Stimulated activated naive CD8-positive, alpha-beta T cell treated with anti-CD3 and anti-CD28 coated beads, Interleukin-15, Interleukin-2, amounts not matched to agents 100 ng/mL and 50 ng/mL, for 24 hours (primary cell): ENCODE results near the gene SLC43A3.

ENCODE experiments used
- H3K27ac Mint-ChIP-seq: one replicate; pipeline ENCODE4 v1.8.0; 2021; ENCODE audit warnings: mild to moderate bottlenecking, mixed read lengths
- H3K27me3 Mint-ChIP-seq: one replicate; pipeline ENCODE4 v1.8.0; 2021; ENCODE audit warnings: mixed read lengths
- H3K36me3 Mint-ChIP-seq: one replicate; pipeline ENCODE4 v1.8.0; 2021; ENCODE audit warnings: low read depth, mixed read lengths
- H3K4me1 Mint-ChIP-seq: one replicate; pipeline ENCODE4 v1.8.0; 2021; ENCODE audit warnings: low read depth, mixed read lengths
- H3K4me3 Mint-ChIP-seq: one replicate; pipeline ENCODE4 v1.8.0; 2021; ENCODE audit warnings: mild to moderate bottlenecking, mixed read lengths
- H3K9me3 Mint-ChIP-seq: one replicate; pipeline ENCODE4 v1.8.0; 2021; ENCODE audit warnings: mixed read lengths

SLC43A3 gene

DNA sequence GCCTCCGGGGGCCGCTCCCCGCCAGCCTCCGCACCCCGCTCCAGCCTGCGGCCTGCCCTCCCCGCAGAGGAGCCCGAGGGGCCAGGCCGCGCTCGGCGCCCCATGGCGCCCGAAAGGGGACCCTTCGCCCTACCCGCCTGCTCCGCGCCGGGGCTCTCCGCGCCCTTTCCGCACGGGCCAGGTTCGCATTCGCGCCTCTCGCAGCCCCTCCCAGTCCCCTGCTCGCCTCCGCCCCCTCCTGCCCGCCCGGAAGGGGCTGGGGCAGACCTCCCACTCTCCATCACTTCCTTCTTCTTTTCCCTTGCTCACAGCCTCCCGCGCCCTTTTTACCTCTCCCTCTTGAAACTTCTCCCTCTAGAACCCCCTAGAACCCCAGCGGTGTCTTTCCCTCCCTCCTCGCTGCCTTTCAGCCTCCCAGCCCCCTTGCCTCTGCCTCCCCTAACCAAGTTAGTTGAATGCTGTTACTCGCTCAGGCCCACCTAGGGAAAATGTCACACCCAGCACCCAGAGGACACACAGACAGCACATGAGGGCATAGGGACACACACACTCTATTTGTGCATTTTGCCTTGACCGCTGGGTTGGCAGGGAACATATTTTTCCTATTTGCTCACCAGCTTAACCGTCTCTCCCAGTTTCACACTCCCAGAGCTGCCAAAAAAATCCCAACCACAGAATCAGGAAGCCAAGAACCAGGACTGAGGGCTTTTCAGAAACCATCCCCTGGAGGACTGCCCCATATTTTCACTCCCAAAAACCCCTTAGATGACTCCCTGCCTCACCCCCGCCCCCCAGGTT is at the start of gene SLC43A3:
Gene SLC43A3, minus strand, starts transcription at position 193 of the 798 bp plus-strand sequence. CDS start 949 bp downstream, outside the sequence.
- Mint-ChIP-seq H3K4me1 (peaks cover 53% of the 10 kb centered on the region), H3K9me3 (no peaks in the 10 kb centered on the region), H3K27ac (peak within 1 kb of the TSS; percentile 96), H3K4me3 (peak within 1 kb of the TSS; percentile 96), H3K36me3 (peaks cover 45% of the 10 kb centered on the region), H3K27me3 (no peaks in the 10 kb centered on the region)

DNA sequence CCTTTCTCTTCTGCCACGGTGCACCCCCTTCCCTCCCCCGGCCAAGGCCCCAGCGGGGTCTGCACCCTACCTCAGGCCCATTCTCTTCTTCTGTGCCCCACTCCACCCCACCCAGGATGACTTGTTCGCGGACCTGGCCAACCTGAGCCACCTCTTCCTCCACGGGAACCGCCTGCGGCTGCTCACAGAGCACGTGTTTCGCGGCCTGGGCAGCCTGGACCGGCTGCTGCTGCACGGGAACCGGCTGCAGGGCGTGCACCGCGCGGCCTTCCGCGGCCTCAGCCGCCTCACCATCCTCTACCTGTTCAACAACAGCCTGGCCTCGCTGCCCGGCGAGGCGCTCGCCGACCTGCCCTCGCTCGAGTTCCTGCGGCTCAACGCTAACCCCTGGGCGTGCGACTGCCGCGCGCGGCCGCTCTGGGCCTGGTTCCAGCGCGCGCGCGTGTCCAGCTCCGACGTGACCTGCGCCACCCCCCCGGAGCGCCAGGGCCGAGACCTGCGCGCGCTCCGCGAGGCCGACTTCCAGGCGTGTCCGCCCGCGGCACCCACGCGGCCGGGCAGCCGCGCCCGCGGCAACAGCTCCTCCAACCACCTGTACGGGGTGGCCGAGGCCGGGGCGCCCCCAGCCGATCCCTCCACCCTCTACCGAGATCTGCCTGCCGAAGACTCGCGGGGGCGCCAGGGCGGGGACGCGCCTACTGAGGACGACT is 49.3 kb upstream of the SLC43A3 start:
- Mint-ChIP-seq H3K4me1 (peaks cover 43% of the 10 kb centered on the region), H3K27ac (peak overlapping the region; percentile 74), H3K27me3 (peaks cover 15% of the 10 kb centered on the region), H3K4me3 (peak overlapping the region; percentile 76), H3K36me3 (no peaks in the 10 kb centered on the region), H3K9me3 (no peaks in the 10 kb centered on the region)

DNA sequence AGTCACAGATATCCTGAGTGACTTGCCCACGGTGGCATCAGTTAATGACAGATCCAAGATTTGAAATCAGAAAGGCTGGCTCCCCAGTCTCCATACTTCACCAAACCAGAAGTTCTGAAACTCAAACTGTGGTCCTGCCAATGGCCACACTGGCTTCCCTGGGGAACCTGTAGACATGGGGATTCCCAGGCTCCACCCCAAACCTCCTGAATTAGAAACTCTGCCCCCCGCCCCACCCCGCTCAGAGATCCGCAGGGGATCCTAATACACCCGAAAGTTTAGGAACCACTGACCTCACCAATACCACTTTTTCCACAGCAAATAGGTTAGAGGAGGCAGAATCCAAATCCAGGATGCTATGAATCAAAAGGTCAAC is 48.7 kb upstream of the SLC43A3 start:
- H3K27ac Mint-ChIP-seq, result peak overlapping the region; percentile 74
- H3K4me3 Mint-ChIP-seq, result peak overlapping the region; percentile 76
- peaks cover 43% of the 10 kb centered on the region for H3K4me1 Mint-ChIP-seq
- H3K36me3 Mint-ChIP-seq, result no peaks in the 10 kb centered on the region
- no peaks in the 10 kb centered on the region for H3K9me3 Mint-ChIP-seq
- peaks cover 9% of the 10 kb centered on the region for H3K27me3 Mint-ChIP-seq

DNA sequence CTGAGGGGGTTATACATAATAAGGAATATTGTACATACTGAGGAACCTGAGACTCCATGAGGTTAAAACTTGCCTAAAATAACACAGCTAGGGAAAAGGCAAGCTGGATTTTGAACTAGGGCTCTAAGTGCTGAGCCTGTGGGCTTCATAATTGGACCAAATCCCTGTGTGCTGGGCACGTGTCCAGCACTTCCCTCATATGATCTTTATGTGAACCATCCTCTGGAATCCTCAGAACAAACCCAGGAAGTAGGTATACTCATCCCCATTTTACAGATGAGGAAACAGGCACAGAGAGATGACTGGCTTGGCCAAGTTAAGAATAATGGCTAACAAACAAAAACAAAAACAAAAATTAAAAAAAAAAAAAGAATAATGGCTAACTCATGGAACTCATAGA is 48.3 kb upstream of the SLC43A3 start:
- Mint-ChIP-seq H3K27ac (no peak overlapping the region), H3K36me3 (no peaks in the 10 kb centered on the region), H3K4me3 (peak overlapping the region; percentile 10), H3K27me3 (peaks cover 5% of the 10 kb centered on the region), H3K4me1 (peaks cover 41% of the 10 kb centered on the region), H3K9me3 (no peaks in the 10 kb centered on the region)

DNA sequence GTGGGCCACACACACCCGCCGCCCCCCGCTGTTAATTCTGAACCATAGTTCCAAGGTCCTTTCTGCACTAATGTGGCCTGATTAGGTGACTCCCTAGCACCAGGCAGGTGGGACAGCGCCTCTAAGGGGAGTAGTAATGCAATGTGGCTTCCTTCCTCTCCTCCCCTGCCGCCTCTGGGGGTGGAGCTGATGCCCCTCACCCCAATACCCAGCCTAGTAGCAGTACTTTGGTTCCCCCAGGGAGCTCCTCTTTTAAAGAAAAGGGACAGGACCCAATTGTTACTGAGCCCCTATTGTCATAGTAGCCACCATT is 47.8 kb upstream of the SLC43A3 start:
- Mint-ChIP-seq H3K4me1 (peaks cover 40% of the 10 kb centered on the region), H3K9me3 (no peaks in the 10 kb centered on the region)

DNA sequence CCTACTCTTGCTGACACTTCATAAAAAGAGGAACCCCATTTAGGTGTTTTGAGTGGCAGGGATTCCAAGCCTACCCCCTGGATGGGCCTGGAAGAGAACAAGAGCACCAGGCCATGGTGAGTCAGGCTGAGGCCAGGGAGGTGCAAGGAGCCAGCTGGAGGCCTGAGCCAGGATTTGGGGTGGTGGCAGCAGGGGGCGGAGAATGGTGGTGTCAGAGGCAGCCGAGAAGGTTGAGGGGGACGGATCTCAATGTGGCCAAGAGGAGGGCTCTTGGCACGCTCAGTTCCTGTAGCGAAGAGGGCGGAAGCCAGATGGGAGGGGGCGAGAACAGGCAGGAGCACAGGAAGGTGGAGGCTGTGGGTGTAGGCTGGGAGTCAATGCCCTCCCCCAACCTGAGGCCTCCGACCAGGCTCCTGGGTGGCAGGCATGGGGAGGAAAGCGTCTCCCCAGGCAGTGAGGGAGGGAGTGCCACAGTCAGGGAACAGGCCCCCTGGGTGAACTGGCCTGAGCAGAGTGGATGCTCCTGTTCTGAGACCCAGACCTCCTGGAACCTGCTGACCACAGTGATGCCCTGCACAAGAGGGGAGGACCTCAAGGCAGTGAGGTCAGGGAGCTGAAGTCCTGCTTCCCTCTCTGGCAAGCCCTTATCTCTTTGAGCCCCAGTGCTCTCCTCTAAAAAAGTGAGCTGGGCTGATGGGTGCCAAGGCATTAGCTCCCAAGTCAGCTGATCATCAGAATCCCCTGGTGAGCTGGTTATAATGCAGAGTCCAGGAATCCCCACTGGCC is 47.3 kb upstream of the SLC43A3 start:
- peak overlapping the region; percentile 42 for H3K27ac Mint-ChIP-seq

More for the DNA sequence above, 47.8 kb upstream of the SLC43A3 start:
- H3K27me3 Mint-ChIP-seq, result peaks cover 3% of the 10 kb centered on the region
- no peak overlapping the region for H3K27ac Mint-ChIP-seq
- no peaks in the 10 kb centered on the region for H3K36me3 Mint-ChIP-seq
- no peak overlapping the region for H3K4me3 Mint-ChIP-seq

DNA sequence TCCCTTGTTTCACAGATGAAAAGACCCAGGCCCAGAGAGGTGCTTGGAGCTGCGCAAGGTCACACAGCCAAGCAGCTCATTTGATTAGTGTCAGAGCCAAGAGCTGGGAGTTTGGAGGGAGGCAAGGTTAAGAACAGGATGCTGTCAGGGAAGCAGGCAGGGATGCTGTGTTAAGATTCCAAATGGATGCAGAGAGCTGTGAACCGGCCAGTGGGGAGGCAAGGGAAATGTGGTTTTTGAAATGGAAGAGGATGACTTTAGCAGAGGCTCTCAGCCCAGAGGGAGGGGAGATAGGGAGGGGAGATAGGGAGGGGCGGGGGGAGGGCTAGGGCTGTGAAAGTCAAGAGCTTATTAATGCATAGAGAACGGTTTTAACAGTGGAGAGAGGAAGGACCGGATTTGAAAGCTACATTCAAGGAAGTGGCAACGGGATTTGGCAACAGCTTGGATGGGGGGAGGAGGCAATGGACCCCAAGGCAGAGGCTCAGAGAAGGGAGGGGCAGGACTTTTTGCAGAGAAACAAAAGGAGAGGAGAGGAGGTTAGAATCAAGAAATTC is 46.4 kb upstream of the SLC43A3 start:
- Mint-ChIP-seq H3K36me3 (no peaks in the 10 kb centered on the region), H3K4me1 (peaks cover 40% of the 10 kb centered on the region), H3K27me3 (peaks cover 3% of the 10 kb centered on the region), H3K4me3 (no peak overlapping the region), H3K9me3 (no peaks in the 10 kb centered on the region), H3K27ac (no peak overlapping the region)

More for the DNA sequence above, 47.3 kb upstream of the SLC43A3 start:
- Mint-ChIP-seq H3K36me3 (no peaks in the 10 kb centered on the region), H3K27me3 (peaks cover 3% of the 10 kb centered on the region), H3K4me1 (peaks cover 40% of the 10 kb centered on the region), H3K9me3 (no peaks in the 10 kb centered on the region), H3K4me3 (peak overlapping the region; percentile 25)

DNA sequence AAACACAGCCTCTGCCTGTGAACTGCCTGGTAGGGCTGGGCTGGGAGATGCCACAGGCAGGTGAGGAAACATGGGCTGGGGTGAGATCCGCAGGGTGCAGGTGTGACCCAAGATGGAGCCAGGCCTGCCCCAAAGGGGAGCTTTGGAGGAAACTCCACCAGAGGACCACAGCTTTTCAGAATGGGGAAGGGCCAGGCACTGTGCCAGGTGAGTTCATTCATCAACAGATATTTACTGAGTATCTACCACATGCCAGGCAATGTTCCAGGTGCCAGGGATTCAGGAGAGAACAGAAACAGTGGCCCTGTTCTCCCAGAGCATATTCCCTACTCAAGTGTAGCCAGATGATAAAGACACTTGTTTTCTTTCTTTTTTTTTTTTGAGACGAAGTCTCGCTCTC is 44.6 kb upstream of the SLC43A3 start:
- H3K27me3 Mint-ChIP-seq, result no peaks in the 10 kb centered on the region
- H3K27ac Mint-ChIP-seq, result no peak overlapping the region
- no peak overlapping the region for H3K4me3 Mint-ChIP-seq
- H3K4me1 Mint-ChIP-seq, result peaks cover 31% of the 10 kb centered on the region
- H3K36me3 Mint-ChIP-seq, result no peaks in the 10 kb centered on the region
- no peaks in the 10 kb centered on the region for H3K9me3 Mint-ChIP-seq

DNA sequence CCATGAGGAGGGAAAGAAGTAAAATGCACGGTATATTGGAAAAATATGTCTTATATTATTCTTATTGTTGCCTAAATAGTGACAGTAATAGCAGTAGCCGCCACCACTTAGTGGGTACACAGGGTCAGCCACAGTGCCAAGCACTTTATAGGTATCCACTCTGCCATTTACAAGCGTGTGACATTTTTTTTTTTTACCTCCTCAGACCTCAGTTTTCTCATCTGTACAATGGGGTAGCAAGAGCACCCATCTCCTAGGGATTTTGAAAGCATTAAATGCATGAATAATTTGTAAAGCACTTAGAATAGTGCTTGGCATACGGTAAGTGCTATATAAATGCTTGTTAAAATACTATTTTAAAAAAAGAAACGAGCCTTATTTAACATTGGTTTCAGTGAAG is 42.3 kb upstream of the SLC43A3 start:
- Mint-ChIP-seq H3K9me3 (no peaks in the 10 kb centered on the region), H3K4me3 (no peak overlapping the region), H3K36me3 (no peaks in the 10 kb centered on the region)

DNA sequence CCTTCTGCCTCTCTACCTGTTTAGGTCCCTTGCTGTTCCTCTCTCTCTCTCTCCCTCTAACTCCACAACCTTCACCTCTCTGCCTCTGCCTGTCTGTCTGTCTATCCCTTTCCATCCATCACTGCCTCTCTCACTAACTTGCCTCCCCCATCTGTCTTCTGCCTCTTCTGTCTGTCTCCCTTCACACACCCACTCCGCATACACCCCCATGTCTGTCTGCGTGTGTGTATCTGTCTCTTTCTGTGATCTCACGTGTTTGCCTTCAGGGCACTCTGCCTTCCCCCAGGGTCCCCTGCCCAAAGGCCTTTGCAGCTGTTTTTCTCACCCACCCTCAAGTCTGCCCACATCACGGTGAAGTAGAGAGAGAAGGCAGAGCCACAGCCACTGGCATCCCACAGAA is 41.4 kb upstream of the SLC43A3 start:
- no peaks in the 10 kb centered on the region for H3K9me3 Mint-ChIP-seq
- no peak overlapping the region for H3K4me3 Mint-ChIP-seq
- H3K36me3 Mint-ChIP-seq, result no peaks in the 10 kb centered on the region
- H3K27me3 Mint-ChIP-seq, result no peaks in the 10 kb centered on the region
- peaks cover 2% of the 10 kb centered on the region for H3K4me1 Mint-ChIP-seq
- no peak overlapping the region for H3K27ac Mint-ChIP-seq

More for the DNA sequence above, 42.3 kb upstream of the SLC43A3 start:
- peaks cover 11% of the 10 kb centered on the region for H3K4me1 Mint-ChIP-seq
- no peaks in the 10 kb centered on the region for H3K27me3 Mint-ChIP-seq
- no peak overlapping the region for H3K27ac Mint-ChIP-seq

DNA sequence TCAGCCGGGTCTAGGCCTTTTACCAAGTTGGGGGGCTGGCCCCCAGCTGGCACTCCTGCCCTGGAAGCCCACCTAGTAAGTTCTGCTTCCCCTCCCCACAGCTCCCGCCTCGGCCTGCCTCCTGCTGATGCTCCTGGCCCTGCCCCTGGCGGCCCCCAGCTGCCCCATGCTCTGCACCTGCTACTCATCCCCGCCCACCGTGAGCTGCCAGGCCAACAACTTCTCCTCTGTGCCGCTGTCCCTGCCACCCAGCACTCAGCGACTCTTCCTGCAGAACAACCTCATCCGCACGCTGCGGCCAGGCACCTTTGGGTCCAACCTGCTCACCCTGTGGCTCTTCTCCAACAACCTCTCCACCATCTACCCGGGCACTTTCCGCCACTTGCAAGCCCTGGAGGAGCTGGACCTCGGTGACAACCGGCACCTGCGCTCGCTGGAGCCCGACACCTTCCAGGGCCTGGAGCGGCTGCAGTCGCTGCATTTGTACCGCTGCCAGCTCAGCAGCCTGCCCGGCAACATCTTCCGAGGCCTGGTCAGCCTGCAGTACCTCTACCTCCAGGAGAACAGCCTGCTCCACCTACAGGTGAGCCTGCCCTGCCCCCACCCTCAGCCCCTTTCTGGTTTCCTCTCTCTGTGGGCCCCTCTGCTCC is 40.7 kb upstream of the SLC43A3 start:
- no peak overlapping the region for H3K4me3 Mint-ChIP-seq
- no peaks in the 10 kb centered on the region for H3K9me3 Mint-ChIP-seq
- H3K27ac Mint-ChIP-seq, result no peak overlapping the region
- H3K36me3 Mint-ChIP-seq, result no peaks in the 10 kb centered on the region
- no peaks in the 10 kb centered on the region for H3K4me1 Mint-ChIP-seq
- no peaks in the 10 kb centered on the region for H3K27me3 Mint-ChIP-seq

DNA sequence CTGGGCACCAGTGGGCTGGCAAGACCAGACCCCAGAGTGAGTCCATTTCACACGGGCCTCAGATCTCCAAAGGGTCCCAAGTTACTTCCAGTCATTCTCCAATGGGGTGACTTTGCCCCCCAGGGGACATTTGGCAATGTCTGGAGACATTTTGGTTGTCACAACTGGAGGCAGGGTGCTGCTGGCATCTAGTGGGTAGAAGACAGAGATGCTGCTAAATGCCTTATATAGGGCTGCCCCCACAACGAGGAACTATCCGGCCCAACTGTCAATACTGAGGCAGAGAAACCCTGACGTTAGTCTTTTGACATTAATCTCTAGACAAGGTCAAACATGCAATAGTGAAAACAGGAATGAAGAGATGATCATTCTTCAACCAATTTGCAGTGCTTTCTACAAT is 39.8 kb upstream of the SLC43A3 start:
- Mint-ChIP-seq H3K36me3 (no peaks in the 10 kb centered on the region), H3K9me3 (no peaks in the 10 kb centered on the region), H3K27me3 (peaks cover 2% of the 10 kb centered on the region), H3K4me1 (no peaks in the 10 kb centered on the region), H3K4me3 (no peak overlapping the region), H3K27ac (no peak overlapping the region)

DNA sequence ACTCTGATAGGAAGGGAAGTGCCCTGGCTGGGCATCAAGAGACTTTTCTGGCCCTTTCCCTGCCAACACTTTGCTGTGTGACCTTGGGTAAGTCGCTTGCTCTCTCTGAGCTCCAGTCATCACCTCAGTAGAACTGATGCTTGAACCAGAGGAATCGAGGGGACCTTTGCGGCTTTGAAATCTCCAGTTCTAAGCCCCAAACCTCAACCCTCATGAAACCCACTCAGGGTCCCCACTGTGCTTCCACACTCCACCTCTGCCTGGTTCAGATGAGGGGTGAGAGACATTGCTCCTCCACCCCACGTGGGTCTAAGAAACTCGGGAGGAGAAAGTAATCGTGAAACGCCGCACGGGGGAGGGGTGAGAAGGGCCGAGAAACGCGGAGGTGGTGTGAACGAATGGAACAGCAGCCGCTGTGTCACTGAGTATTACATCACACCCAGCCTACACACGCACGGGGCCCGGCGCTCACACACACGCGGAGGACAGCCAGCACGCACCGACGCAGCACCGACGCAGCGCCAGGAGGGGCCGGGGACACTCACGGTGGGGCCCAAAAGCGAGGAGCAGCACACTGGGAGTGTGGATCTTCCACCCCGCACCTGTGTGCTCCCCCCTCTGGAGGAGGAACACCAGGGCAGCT is 37.7 kb upstream of the SLC43A3 start:
- Mint-ChIP-seq H3K4me1 (peaks cover 4% of the 10 kb centered on the region), H3K27me3 (peaks cover 12% of the 10 kb centered on the region), H3K36me3 (no peaks in the 10 kb centered on the region), H3K9me3 (no peaks in the 10 kb centered on the region), H3K27ac (peak overlapping the region; percentile 49), H3K4me3 (no peak overlapping the region)
